Mesothelial cell of epicardium (in vitro differentiated cells): Measurements from ENCODE around the gene MYH13. TPM values are rescaled to one million over a fixed set of nuclear protein-coding genes. Genes with fewer than 3 reads are reported as not detected.

Source experiments
- DNase-seq, 2 experiments: peaks; one replicate each; pipeline ENCODE4 v3.0.0; 2021; ENCODE audit warnings: low spot score in 2 of 2; ENCODE audit not compliant: unreplicated experiment in 2 of 2
- H3K27ac Mint-ChIP-seq: 2 replicates; pipeline ENCODE4 v1.8.0; 2021; ENCODE audit warnings: mixed read lengths
- H3K27me3 Mint-ChIP-seq: 2 replicates; pipeline ENCODE4 v1.8.0; 2021; ENCODE audit warnings: low read depth, mixed read lengths
- H3K36me3 Mint-ChIP-seq: 2 replicates; pipeline ENCODE4 v1.8.0; 2021; ENCODE audit warnings: mixed read lengths
- H3K4me1 Mint-ChIP-seq: 2 replicates; pipeline ENCODE4 v1.8.0; 2021; ENCODE audit warnings: mixed read lengths
- H3K4me3 Mint-ChIP-seq: 2 replicates; pipeline ENCODE4 v1.8.0; 2021; ENCODE audit warnings: mild to moderate bottlenecking, moderate library complexity, mixed read lengths
- H3K9me3 Mint-ChIP-seq: 2 replicates; pipeline ENCODE4 v1.8.0; 2021; ENCODE audit warnings: mixed read lengths
- CTCF ChIP-seq: fragments of 200-600 bp; sonication (generic); IDR thresholded peaks from one replicate; pipeline ENCODE4 v1.5.0; 2021; ENCODE audit warnings: antibody characterized with exemption; ENCODE audit not compliant: unreplicated experiment
- total RNA-seq: library from RNA; stranded (reverse); gene quantifications from 3 replicates; pipeline ENCODE4 v1.2.1, GENCODE V29; 2021

MYH13 gene
- total RNA-seq, 1 donor from 2014 or later, result 0.04 TPM

- TF ChIP-seq CTCF, result no peak
- no peak overlapping the region for H3K4me3 Mint-ChIP-seq
- H3K9me3 Mint-ChIP-seq, result peaks cover 4% of the 10 kb centered on the region
- H3K27ac Mint-ChIP-seq, result no peak overlapping the region
- H3K4me1 Mint-ChIP-seq, result no peaks in the 10 kb centered on the region
- H3K36me3 Mint-ChIP-seq, result peaks cover 2% of the 10 kb centered on the region
- H3K27me3 Mint-ChIP-seq, result peaks cover under 1% of the 10 kb centered on the region
- DNase-seq, result no peak
Measured at GRCh38 chr17:10385871-10386270, 13.1 kb upstream of the MYH13 start.

- DNase-seq, result no peak
- no peak for TF ChIP-seq CTCF
- H3K36me3 Mint-ChIP-seq, result peaks cover 2% of the 10 kb centered on the region
- no peaks in the 10 kb centered on the region for H3K27me3 Mint-ChIP-seq
- H3K9me3 Mint-ChIP-seq, result peaks cover 4% of the 10 kb centered on the region
- H3K4me3 Mint-ChIP-seq, result no peak overlapping the region
- H3K4me1 Mint-ChIP-seq, result no peaks in the 10 kb centered on the region
- no peak overlapping the region for H3K27ac Mint-ChIP-seq
Measured at GRCh38 chr17:10384175-10384574, 11.4 kb upstream of the MYH13 start.

GRCh38 chr17:10380631-10381408, 8.0 kb upstream of the MYH13 start:
- H3K36me3 Mint-ChIP-seq, result no peaks in the 10 kb centered on the region
- DNase-seq, result no peak
- H3K4me3 Mint-ChIP-seq, result no peak overlapping the region
- H3K27ac Mint-ChIP-seq, result no peak overlapping the region
- no peaks in the 10 kb centered on the region for H3K9me3 Mint-ChIP-seq
- H3K27me3 Mint-ChIP-seq, result no peaks in the 10 kb centered on the region
- no peak for TF ChIP-seq CTCF
- H3K4me1 Mint-ChIP-seq, result no peaks in the 10 kb centered on the region

GRCh38 chr17:10370016-10370608, 2.7 kb downstream of the MYH13 start:
- Mint-ChIP-seq H3K9me3 (no peaks in the 10 kb centered on the region), H3K4me3 (no peak overlapping the region), H3K36me3 (no peaks in the 10 kb centered on the region), H3K4me1 (no peaks in the 10 kb centered on the region), H3K27ac (no peak overlapping the region), H3K27me3 (peaks cover 34% of the 10 kb centered on the region)
- no peak for TF ChIP-seq CTCF
- no peak for DNase-seq

- Mint-ChIP-seq H3K9me3 (no peaks in the 10 kb centered on the region), H3K27me3 (peaks cover 34% of the 10 kb centered on the region), H3K4me1 (no peaks in the 10 kb centered on the region), H3K36me3 (no peaks in the 10 kb centered on the region), H3K27ac (no peak overlapping the region), H3K4me3 (no peak overlapping the region)
- DNase-seq, result no peak
- no peak for TF ChIP-seq CTCF
Measured at GRCh38 chr17:10369239-10369638, 3.6 kb downstream of the MYH13 start.
